HG02840 (cell line): Measurements from ENCODE around the gene UBN2.
A peak's percentile ranks its signal among the peaks of the same experiment; 100 is the strongest.
"Not testable (repeated sequence)": the region's sequence is repeated elsewhere in the genome, so short reads cannot be mapped to it uniquely, and the experiment has no call there.

ENCODE experiments used
- ATAC-seq: cut with Tn5 transposase; IDR thresholded peaks from one replicate; pipeline ENCODE4 v1.9.1; 2021; ENCODE audit warnings: mild to moderate bottlenecking, moderate library complexity, moderate number of reproducible peaks; ENCODE audit not compliant: unreplicated experiment, low FRiP score

The UBN2 gene

DNA sequence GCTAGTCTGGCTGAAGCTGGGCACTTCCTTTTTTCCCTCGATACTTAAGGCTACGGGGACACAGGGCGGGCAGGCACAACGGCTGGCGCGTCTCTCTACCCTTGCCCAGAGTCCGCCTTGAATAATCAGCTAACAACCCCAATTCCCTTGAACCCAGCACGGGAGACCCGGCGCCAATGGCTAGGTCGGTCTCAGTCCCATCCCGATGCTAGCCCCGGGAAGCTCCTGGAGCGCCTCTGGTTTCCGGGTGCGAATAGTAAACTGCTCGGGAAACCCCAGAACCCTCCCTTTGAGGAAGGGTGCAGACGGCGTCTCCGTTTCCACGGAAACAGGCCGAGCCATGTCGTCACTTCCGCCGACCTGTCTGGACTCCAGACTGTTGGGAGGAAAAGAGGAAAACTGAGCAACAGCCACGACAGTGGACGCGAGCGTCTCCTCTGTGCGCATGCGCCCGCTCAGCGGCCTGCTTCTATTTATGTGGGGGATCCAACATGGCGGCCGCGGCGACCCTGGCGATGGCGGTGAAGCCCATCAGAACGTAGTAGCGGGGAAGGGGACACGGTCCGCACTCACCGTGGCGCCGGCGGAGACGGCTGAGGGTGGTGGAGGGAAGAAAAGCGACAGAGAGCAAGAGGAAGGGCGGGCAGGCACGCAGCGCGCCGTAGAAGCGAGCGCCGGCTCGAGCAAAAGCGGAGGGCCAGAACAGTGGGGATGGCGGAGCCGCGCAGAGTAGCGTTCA is at the start of gene UBN2:
TSS of gene UBN2 (plus strand) at position 464 of the 739 bp plus-strand sequence. CDS start at position 712, 248 bp downstream.
- ATAC-seq = peak; percentile 91

DNA sequence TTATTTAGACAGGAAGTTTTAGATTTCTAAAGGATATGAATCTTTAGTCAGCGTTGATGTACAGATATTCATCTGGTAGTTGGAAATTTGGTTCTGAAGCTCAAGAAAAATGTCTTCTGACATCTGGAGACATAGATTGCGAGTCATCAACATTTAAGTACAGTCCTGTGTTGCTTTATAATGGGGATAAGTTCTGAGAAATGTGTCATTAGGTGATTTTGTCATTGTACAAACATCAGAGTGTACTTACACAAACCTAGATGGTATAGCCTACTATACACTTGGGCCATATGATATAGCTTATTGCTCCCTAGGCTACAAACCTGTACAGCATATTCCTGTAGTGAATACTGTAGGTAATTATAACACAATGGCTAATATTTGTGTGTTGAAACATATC is 49.6 kb upstream of the UBN2 start:
- ATAC-seq = no peak

DNA sequence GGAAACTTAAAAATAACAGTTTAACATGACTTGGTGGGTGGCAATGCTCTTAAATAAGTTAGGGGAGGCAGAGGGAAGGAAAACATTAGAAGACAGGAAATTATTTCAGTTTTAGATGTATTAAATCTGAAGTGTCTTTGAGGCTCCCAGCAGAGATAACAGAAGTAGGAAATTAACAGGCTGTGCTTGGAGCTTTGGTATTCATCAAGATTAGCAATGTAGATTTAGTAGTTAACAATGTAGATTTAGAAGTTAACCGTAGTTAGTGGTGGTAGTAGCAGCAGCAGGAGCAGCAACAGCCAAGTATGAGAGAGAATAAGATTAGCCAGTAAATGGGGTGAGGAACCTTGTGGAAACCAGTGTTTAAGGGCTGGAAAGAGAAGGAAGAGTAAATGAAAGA is 48.7 kb upstream of the UBN2 start:
- ATAC-seq = no peak

DNA sequence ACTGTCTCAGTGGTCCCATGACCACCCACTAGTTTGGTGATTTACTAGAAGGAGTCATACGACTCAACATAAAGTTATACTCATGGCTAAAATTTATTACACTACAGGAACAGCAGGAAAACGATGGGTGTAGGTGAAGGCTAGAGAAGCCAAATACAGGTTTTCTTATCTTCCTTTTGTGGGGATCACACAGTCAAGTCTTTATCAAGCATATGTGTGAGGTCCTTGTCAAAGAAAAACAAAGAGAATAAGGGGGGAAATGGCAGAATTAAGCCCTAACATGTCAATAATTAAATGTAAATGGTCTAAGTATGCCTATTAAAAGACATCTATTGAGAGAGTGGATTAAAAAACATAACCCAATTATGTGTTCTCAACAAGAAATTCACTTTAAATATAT is 47.8 kb upstream of the UBN2 start:
- ATAC-seq = no peak

DNA sequence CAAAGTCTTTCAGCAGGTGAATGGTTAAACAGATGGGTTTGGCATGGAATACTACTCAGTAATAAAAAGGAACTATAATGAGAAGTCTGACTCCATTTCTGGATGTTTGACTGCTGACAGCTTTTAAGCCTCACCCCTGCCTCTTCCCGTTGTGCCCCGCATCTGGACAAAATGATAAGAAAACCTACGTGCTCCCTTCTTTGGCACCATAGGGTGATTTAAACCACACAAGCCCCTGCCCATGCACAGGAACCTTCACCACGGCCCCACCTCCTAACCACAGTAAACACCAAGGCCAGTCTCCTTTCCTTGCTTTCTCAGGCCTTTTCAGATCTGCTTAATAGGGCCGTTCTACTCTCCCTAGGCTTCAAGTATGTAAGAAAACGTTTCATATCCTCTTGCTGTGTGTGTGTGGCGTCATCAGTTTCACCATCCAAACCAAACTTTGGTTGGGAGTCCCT is 47.1 kb upstream of the UBN2 start:
- no peak for ATAC-seq

DNA sequence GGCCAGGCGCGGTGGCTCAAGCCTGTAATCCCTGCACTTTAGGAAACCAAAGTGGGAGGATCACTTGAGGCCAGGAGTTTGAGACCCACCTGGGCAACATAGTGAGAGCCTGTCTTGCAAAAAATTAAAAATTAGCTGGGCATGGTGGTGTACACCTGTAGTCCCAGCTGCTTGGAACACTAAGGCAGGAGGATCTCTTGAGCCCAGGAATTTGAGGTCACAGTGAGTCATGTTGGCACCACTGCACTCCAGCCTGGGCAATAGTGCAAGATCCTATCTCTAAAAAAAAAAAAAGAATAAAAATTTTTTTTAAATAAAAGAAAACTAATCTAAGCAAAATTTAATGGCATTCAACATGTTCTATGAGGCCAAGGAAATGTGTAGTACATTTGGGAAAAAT is 44.9 kb upstream of the UBN2 start:
- ATAC-seq = no peak

DNA sequence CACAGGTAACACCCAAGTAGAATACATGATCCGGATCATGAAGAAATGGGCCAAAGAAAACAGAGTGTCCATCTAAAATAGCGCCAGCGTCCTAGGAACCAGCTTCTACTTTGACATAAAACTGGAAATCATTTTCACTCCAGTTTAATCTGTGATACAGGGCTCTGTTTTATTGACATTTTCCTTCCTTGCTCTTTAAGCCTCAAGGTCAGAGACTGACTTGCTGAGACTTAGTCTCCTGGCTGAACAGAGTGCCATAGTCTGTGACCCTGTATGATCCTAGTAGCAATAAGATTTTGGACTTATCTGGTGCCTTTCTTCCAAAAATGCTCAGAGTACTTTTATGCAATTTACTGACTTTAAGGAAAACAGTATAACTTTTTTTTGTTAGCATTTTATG is 41.7 kb upstream of the UBN2 start:
- no peak for ATAC-seq

DNA sequence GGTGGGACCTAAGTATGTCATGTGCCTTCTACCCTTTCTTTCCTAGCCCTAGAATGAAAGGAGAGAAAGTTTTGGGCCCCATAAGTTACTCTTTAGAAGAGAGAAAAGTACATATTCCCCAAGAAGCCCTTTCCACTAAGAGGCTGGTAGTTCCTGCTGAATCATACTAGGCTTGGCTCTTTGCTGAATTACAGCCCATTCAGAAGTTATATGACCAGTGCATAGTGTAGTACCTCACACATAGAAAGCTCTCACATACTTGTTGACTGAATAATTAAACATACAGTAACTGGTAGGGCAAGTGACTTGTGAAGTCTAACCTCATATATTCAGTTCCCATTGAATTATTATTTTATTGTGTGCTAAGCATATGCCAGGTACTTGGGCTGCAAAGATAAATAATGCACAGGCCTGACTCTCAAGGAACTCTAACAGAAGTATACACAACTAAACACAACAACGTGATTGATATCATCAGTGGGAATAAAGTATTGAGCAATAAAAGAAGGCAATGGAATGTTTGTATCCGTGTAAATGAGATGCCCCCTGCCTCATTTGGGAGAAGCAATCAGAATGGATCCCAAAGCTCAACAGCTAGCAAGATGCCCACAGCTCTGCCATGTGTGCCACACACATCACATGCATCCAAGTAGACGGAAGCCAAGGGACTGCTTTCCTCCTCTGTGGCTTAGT is 38.9 kb upstream of the UBN2 start:
- ATAC-seq = no peak

DNA sequence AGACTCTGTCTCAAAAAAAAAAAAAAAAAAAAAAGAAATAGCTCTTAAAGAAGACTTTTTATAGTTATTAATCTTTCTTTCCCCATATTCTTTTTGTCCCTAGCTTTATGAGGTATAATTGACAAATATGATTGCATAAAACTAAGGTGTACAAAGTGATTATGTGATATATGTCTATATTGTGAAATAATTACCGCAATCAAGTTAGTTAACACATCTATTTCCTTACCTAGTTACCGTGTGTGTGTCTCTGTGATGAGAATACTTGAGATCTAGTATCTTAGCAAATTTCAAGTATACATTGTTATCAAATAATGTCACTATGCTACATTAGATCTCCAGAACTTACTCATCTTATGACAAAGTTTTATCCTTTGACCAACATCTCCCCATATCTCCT is 30.7 kb upstream of the UBN2 start:
- ATAC-seq = no peak

DNA sequence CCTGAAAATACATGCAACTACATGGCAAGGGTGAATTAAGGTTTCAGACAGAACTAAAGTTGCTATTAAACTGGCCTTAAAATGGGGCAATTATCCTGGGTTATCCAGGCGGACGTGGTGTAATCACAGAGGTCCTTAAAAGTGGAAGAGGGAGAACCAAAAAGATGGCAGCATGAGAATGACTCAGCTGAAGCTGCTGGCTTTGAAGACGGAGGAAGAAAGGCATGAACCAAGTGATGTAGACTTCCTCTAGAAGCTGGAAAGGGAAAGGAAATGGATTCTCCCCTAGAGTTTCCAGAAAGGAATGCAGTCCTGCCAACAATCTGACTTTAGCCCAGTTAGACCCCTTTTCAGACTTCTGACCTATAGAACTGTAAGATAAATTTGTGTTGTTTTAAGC is 27.0 kb upstream of the UBN2 start:
- no peak for ATAC-seq

DNA sequence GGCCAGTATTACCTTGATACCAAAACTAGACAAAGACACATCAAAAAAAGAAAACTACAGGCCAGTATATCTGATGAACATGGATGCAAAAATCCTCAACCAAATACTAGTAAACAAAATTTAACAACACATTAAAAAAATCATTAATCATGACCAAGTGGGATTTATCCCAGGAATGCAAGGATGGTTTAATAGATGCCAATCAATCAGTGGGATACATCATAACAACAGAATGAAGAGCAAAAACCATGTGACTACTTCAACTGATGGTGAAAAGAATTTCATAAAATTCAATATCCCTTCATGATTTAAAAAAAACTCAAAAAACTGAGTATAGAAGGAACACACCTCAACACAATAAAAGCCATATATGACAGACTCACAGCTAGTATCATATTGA is 25.2 kb upstream of the UBN2 start:
- ATAC-seq = no peak

DNA sequence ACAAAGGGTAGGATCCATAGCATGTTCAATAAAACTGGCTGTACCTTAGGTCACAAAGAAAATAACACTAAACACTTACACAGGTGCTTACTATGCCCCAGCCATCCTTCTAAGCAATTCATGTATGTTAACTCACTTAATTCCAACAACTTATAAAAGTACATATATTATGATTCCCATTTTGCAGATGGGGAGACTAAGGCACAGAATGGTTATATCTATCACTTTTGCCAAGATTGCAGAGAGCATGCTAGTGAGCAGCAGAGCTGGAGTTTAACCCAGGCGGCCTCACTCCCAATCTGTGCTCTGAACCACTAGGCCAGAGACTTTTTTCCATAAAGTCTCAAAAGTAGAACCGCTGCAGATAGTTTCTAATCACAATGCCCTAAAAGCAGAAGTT is 18.9 kb upstream of the UBN2 start:
- ATAC-seq = no peak

DNA sequence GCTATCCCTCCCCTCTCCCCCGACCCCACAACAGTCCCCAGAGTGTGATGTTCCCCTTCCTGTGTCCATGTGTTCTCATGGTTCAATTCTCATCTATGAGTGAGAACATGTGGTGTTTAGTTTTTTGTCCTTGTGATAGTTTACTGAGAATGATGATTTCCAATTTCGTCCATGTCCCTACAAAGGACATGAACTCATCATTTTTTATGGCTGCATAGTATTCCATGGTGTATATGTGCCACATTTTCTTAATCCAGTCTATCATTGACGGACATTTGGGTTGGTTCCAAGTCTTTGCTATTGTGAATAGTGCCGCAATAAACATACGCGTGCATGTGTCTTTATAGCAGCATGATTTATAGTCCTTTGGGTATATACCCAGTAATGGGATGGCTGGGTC is 17.5 kb upstream of the UBN2 start:
- not testable (repeated sequence) for ATAC-seq

DNA sequence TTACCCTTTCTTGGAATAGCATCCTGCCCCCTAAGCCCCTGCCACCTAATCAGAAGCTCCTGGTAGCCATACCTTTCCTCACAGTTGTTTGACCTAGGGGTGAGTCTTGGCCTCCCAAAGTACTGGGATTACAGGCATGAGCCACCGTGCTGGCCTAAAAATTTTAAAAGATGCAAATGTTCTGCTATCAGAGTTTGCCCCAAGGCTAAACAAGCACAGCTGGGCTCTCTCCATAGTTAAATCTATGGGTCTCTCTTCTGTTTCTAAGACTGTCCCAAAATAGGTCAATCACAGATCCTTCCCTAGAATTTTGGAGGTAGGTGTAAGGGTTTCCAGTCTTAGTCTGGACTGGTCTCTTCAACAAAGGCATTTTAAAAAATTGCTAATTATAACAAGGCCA is 12.9 kb upstream of the UBN2 start:
- ATAC-seq = no peak

DNA sequence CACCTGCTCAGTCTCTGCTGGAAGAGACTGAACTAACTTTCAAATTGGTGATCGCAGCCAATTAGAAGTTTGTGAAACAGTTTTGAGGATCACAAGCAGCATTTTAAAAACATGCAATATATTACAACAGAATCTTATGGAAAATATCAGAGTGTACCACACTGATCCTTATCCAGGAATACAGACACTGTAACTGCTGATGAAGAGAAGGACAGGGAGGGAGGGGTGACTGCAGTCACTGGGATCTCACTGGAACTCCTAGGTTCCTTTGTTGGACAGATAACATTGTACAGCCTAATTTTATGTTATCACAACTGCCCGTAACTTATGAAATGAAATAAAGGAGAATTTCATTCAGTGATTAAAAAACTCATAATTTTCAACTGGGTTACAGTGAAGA is 6.8 kb upstream of the UBN2 start:
- ATAC-seq = no peak

DNA sequence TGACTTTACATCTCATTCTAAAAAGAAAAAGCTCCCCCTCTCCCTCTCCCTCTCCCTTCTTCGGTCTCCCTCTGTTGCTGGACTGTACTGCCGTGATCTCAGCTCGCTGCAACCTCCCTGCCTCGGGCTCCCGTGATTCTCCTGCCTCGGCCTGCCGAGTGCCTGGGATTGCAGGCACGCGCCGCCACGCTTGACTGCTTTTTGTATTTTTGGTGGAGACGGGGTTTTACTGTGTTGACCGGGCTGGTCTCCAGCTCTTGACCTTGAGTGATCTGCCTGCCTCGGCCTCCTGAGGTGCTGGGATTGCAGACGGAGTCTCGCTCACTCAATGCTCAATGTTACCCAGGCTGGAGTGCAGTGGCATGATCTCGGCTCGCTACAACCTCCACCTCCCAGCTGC is 6.2 kb upstream of the UBN2 start:
- not testable (repeated sequence) for ATAC-seq

DNA sequence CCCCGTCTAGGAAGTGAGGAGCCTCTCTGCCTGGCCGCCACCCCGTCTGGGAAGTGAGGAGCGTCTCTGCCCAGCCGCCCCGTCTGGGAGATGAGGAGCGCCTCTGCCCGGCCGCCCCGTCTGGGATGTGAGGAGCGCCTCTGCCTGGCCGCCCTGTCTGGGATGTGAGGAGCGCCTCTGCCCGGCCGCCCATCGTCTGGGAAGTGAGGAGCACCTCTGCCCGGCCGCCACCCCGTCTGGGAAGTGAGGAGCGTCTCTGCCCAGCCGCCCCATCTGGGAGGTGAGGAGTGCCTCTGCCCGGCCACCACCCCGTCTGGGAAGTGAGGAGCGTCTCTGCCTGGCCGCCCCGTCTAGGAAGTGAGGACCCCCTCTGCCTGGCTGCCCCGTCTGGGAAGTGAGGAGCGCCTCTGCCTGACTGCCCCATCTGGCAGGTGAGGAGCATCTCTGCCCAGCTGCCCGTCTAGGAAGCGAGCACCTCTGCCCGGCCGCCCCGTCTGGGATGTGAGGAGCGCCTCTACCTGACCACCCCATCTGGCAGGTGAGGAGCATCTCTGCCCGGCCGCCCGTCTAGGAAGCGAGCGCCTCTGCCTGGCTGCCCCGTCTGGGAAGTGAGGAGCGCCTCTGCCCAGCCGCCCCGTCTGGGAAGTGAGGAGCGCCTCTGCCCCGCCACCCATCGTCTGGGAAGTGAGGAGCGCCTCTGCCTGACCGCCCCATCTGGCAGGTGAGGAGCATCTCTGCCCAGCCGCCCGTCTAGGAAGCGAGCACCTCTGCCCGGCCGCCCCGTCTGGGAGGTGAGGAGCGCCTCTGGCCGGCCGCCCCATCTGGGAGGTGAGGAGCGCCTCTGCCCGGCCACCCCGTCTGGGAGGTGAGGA is 5.5 kb upstream of the UBN2 start:
- ATAC-seq = not testable (repeated sequence)

DNA sequence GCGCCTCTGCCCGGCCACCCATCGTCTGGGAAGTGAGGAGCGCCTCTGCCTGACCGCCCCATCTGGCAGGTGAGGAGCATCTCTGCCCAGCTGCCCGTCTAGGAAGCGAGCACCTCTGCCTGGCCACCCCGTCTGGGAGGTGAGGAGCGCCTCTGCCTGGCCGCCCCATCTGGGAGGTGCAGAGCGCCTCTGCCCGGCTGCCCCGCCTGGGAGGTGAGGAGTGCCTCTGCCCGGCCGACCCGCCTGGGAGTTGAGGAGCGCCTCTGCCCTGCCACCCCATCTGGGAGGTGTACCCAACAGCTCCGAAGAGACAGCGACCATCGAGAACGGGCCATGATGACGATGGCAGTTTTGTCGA is 4.9 kb upstream of the UBN2 start:
- ATAC-seq = not testable (repeated sequence)

DNA sequence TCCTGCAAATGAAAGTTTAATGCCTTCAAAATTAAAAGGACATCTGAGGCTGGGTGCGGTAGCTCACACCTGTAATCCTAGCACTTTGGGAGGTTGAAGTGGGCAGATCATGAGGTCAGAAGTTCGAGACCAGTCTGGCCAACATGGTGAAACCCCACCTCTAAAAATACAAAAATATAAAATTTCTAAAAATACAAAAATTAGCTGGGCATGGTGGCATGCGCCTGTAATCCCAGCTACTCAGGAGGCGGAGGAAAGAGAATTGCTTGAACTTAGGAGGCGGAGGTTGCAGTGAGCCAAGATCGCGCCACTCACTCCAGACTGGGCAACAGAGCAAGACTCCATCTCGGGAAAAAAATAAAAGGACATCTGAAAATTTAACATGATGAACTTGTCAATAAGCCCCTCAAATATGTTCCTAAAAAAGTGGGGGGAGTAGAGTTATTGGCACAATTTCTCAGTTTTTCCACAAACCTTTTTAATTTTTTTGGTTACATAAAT is 4.0 kb upstream of the UBN2 start:
- ATAC-seq = not testable (repeated sequence)

DNA sequence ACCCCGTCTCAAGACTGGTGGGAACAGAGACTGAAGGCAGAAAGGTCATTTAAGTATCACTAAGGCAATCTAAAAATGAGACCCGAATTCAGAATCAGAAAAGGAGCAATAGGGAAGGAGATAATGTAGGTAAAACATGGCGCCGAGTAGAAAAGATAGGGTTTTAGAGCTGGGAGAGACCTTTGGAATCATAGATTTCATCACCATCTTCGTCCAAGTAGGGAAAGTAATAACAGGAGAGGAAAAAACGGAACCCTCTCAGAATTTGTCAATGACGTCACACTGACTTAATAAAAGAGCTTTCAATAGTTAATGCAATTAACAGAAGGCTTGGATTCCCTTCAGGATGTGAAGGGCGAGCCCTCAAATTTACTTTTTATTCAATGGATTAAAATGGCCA is 1.0 kb upstream of the UBN2 start:
- no peak for ATAC-seq

DNA sequence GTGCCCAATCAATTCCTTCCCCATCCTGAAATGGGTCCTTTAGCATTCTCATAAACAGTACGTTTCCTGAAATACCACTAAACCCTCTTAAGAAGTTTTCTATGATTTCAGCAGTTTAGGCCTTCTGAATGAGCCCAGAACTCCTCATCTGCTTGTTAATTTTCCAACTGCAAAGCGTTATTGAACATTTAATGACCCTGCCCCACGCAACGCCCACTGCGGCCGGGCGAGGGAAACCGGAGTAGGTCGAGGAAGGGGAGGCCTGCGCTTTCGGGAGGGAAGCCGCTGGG is 608 bp upstream of the UBN2 start:
- ATAC-seq = no peak
